Measurements from ENCODE around the gene ZBTB8B. TPM values are rescaled to one million over a fixed set of nuclear protein-coding genes. Genes with fewer than 3 reads are reported as not detected.

The ZBTB8B gene
- total and polyA plus RNA-seq, 2 donors (not counting 3 experiments of a cell fraction or from before 2014, with no cell fraction given): 0.01 to 0.02 TPM

DNA sequence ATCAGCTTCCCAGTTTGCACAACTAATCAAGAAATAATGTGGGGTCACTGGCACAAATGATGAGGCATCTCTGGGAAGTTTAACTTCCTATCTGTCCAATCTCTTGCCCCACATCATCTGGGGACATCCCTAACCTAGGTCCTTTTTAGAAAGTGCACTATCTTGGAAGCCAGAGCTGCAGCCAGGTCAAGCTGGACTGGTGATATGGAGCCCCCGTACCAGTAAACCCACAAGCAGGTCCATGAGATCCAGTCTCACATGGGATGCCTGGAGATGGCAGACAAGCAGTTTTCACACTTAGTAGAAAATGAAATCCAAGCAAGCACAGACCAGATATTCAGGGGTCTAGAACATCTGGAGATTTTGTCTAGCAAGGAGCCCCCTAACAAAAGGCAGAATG, 43.1 kb upstream of the ZBTB8B start:
- BruUV-seq (replicated peaks): no TSS peak
- H4K20me1 ChIP-seq (replicated peaks; ENCODE audit: control insufficient read depth, extremely low read depth, insufficient read depth, low read length): no peaks in the 10 kb centered on the region
- no peaks in the 10 kb centered on the region for H3K4me1 ChIP-seq (ENCODE audit: control insufficient read depth, extremely low read depth, insufficient read depth, low read length)
- H3K4me3 ChIP-seq (replicated peaks in 1 of 3; ENCODE audit: insufficient read depth in 1 of 3, low read depth in 1 of 3, low read length in 3 of 3): no peak overlapping the region
- no peak overlapping the region for H3K4me2 ChIP-seq (ENCODE audit: insufficient read depth, low read length)
- no peak overlapping the region for H3K9ac ChIP-seq (replicated peaks; ENCODE audit: extremely low read depth, insufficient read depth, low read length)
- H3K27ac ChIP-seq (ENCODE audit: insufficient read depth, low read depth, low read length): no peak overlapping the region
- DNase-seq (ENCODE audit: low read depth, low spot score): no peak
- peaks cover 27 to 32% of the 10 kb centered on the region in 2 experiments for H3K27me3 ChIP-seq (ENCODE audit: control insufficient read depth in 2 of 2, insufficient read depth in 2 of 2, low read length in 2 of 2)
- FAIRE-seq: no peak
- H3K9me1 ChIP-seq (replicated peaks; ENCODE audit: control insufficient read depth, extremely low read depth, insufficient read depth, low read length): no peaks in the 10 kb centered on the region
- H2AFZ ChIP-seq (ENCODE audit: low read depth, low read length): no peak overlapping the region
- TF ChIP-seq JUN (IDR thresholded peaks at IDR 0.05; ENCODE audit: borderline replicate concordance, insufficient read depth, insufficient read length, low read depth) (no peak), POLR2AphosphoS5 (IDR thresholded peaks at IDR 0.05; ENCODE audit: insufficient read depth, low read depth, low read length) (no peak), EZH2 (IDR thresholded peaks at IDR 0.05; ENCODE audit: borderline replicate concordance, low read depth, low read length, severe bottlenecking) (no peak), FOS (IDR thresholded peaks at IDR 0.05; ENCODE audit: borderline replicate concordance, insufficient read depth, low read length) (no peak), POLR2A (IDR thresholded peaks at IDR 0.05; ENCODE audit: low read depth, low read length) (no peak), GATA2 (IDR thresholded peaks at IDR 0.05; ENCODE audit: insufficient read depth, insufficient read length, low read depth, low read length) (no peak), MYC (IDR thresholded peaks at IDR 0.05; ENCODE audit: low read depth, low read length) (no peak)
- TF ChIP-seq, protein P1, sequence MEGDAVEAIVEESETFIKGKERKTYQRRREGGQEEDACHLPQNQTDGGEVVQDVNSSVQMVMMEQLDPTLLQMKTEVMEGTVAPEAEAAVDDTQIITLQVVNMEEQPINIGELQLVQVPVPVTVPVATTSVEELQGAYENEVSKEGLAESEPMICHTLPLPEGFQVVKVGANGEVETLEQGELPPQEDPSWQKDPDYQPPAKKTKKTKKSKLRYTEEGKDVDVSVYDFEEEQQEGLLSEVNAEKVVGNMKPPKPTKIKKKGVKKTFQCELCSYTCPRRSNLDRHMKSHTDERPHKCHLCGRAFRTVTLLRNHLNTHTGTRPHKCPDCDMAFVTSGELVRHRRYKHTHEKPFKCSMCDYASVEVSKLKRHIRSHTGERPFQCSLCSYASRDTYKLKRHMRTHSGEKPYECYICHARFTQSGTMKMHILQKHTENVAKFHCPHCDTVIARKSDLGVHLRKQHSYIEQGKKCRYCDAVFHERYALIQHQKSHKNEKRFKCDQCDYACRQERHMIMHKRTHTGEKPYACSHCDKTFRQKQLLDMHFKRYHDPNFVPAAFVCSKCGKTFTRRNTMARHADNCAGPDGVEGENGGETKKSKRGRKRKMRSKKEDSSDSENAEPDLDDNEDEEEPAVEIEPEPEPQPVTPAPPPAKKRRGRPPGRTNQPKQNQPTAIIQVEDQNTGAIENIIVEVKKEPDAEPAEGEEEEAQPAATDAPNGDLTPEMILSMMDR (IDR thresholded peaks at IDR 0.05; ENCODE audit: extremely low read depth in 1 of 2, insufficient read depth in 1 of 2, low read depth in 1 of 2, low read length in 2 of 2): no peak
- TF ChIP-seq, protein P2, sequence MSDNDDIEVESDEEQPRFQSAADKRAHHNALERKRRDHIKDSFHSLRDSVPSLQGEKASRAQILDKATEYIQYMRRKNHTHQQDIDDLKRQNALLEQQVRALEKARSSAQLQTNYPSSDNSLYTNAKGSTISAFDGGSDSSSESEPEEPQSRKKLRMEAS (IDR thresholded peaks at IDR 0.05; ENCODE audit: insufficient read depth, insufficient read length): no peak
- H3K36me3 ChIP-seq (ENCODE audit: control insufficient read depth in 2 of 2, extremely low read depth in 1 of 2, insufficient read depth in 2 of 2, low read length in 2 of 2): no peaks in the 10 kb centered on the region
- H3K79me2 ChIP-seq (ENCODE audit: control insufficient read depth, insufficient read depth, low read length): no peaks in the 10 kb centered on the region
- dilution Hi-C loops (cut with MboI; ENCODE audit: extremely low pct_ligation_motif_present, low sequenced_read_pairs) (no loop called here), intact Hi-C loops (cut with micrococcal nuclease) (no loop called here)
- ChIA-PET POLR2A (no interaction called here), CTCF (interaction anchor here (2.7 kb wide), 1 partner anchor 21 kb away, joined by 11 read pairs; no protein-coding TSS in a partner anchor)
- no peaks in the 10 kb centered on the region for H3K9me3 ChIP-seq (replicated peaks; ENCODE audit: control insufficient read depth, insufficient read depth, low read length)
